HG03097 (cell line): ENCODE data around the gene MMEL1.
"Not testable (repeated sequence)": the region's sequence is repeated elsewhere in the genome, so short reads cannot be mapped to it uniquely, and the experiment has no call there.

Experiments
- ATAC-seq: cut with Tn5 transposase; IDR thresholded peaks from one replicate; pipeline ENCODE4 v1.9.1; 2021; ENCODE audit not compliant: unreplicated experiment, low FRiP score

The MMEL1 gene

GRCh38 chr1:2632561-2633361, at the start of gene MMEL1:
MMEL1 (minus strand) TSS chr1:2633016; CDS start chr1:2629484, 3,532 bp downstream.
- ATAC-seq: no peak

GRCh38 chr1:2676726-2677125, 43.9 kb upstream of the MMEL1 start:
- ATAC-seq: not testable (repeated sequence)

- not testable (repeated sequence) for ATAC-seq
Measured at GRCh38 chr1:2671656-2672055, 38.8 kb upstream of the MMEL1 start.

GRCh38 chr1:2659806-2660205, 27.0 kb upstream of the MMEL1 start:
- ATAC-seq: not testable (repeated sequence)

- ATAC-seq: not testable (repeated sequence)
Measured at GRCh38 chr1:2657909-2658308, 25.1 kb upstream of the MMEL1 start.

- not testable (repeated sequence) for ATAC-seq
Measured at GRCh38 chr1:2657124-2657523, 24.3 kb upstream of the MMEL1 start.

- ATAC-seq: not testable (repeated sequence)
Measured at GRCh38 chr1:2655598-2656434, 23.0 kb upstream of the MMEL1 start.

- ATAC-seq: not testable (repeated sequence)
Measured at GRCh38 chr1:2654443-2654948, 21.7 kb upstream of the MMEL1 start.

GRCh38 chr1:2653741-2654442, 21.1 kb upstream of the MMEL1 start:
- ATAC-seq: not testable (repeated sequence)

GRCh38 chr1:2652926-2653571, 20.2 kb upstream of the MMEL1 start:
- ATAC-seq: not testable (repeated sequence)

- ATAC-seq: not testable (repeated sequence)
Measured at GRCh38 chr1:2652152-2652925, 19.5 kb upstream of the MMEL1 start.

- ATAC-seq: no peak
Measured at GRCh38 chr1:2650967-2651645, 18.3 kb upstream of the MMEL1 start.

GRCh38 chr1:2646837-2647236, 14.0 kb upstream of the MMEL1 start:
- ATAC-seq: no peak

GRCh38 chr1:2645776-2646175, 13.0 kb upstream of the MMEL1 start:
- ATAC-seq: no peak

- ATAC-seq: no peak
Measured at GRCh38 chr1:2645143-2645542, 12.3 kb upstream of the MMEL1 start.

- ATAC-seq: no peak
Measured at GRCh38 chr1:2644591-2645101, 11.8 kb upstream of the MMEL1 start.

GRCh38 chr1:2644171-2644570, 11.4 kb upstream of the MMEL1 start:
- no peak for ATAC-seq

GRCh38 chr1:2643414-2644077, 10.7 kb upstream of the MMEL1 start:
- ATAC-seq: no peak
